Osteocyte (in vitro differentiated cells): ENCODE results near the gene U2AF2. TPM values are rescaled to one million over a fixed set of nuclear protein-coding genes. Genes with fewer than 3 reads are reported as not detected.

ENCODE experiments used
- DNase-seq: peaks from one replicate; pipeline ENCODE4 v3.0.0; 2021; ENCODE audit warnings: mixed read lengths; ENCODE audit not compliant: unreplicated experiment; ENCODE audit errors: extremely low spot score
- H3K27ac Mint-ChIP-seq: one replicate; pipeline ENCODE4 v1.8.0; 2021; ENCODE audit warnings: mild to moderate bottlenecking, mixed read lengths; ENCODE audit not compliant: unreplicated experiment
- H3K27me3 Mint-ChIP-seq: one replicate; pipeline ENCODE4 v1.8.0; 2021; ENCODE audit warnings: mixed read lengths; ENCODE audit not compliant: unreplicated experiment
- H3K36me3 Mint-ChIP-seq: one replicate; pipeline ENCODE4 v1.8.0; 2021; ENCODE audit warnings: mixed read lengths; ENCODE audit not compliant: unreplicated experiment
- H3K4me1 Mint-ChIP-seq: one replicate; pipeline ENCODE4 v1.8.0; 2021; ENCODE audit warnings: mixed read lengths; ENCODE audit not compliant: unreplicated experiment
- H3K4me3 Mint-ChIP-seq: one replicate; pipeline ENCODE4 v1.8.0; 2021; ENCODE audit warnings: mild to moderate bottlenecking, moderate library complexity, mixed read lengths; ENCODE audit not compliant: unreplicated experiment
- H3K9me3 Mint-ChIP-seq: one replicate; pipeline ENCODE4 v1.8.0; 2021; ENCODE audit warnings: mixed read lengths; ENCODE audit not compliant: unreplicated experiment
- total RNA-seq: library from RNA; stranded (reverse); gene quantifications from 2 replicates; pipeline ENCODE4 v1.2.1, GENCODE V29; 2021
- TF ChIP-seq, protein P1 (sequence below): fragments of 200-600 bp; sonication (generic); IDR thresholded peaks from 2 replicates; pipeline ENCODE4 v1.5.0; 2021; ENCODE audit warnings: antibody characterized with exemption, mild to moderate bottlenecking, moderate library complexity

Gene U2AF2
- total RNA-seq, 1 donor from 2014 or later, result 189 TPM

DNA sequence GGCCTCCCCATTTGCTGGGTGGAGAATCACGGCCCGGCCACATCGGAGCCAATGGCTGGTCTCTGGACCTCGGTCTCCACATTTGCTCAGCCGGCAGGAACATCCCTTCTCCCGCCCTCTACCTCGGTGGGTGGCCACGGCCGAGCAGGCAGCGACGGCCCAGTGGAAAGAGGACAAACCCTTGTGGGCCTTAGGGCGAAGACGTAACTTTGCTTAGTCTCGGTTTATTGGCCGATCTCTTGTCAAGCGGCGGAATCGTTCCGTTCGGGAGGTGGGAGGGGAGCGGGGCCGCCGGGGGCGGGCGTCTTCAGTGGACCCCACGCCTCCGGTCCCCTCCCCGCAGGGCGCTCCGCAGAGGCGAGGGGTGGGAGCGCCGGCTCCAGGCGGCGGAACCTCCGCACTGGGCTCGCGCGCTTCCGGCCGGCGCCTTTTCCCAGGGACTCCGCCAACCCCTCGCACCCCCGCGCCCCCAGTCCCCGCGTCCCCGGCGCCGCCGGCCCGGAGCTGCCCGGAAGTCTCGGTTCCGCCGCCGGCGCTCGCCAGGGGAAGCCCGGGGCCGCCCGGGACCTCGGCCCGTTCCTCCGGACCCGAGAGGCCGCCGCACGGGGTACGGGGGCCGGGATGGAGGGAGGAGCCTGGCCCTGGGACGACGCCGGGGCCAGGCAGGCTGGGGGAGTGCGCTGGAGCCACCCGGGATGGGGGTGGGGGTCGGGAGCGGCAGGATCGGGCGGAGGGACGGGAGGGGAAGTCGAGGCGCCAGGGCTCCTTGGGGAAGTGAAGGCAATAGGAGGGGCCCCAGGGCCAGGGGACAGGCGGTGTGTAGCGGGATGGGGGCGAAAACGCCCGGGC, 14.0 kb upstream of the U2AF2 start, which contains the start of gene ZNF580:
ZNF580 (plus strand) TSS at position 426 of the 849 bp plus-strand sequence. CDS start 1,507 bp downstream, outside the sequence.
- Mint-ChIP-seq H3K27me3 (no peaks in the 10 kb centered on the region), H3K4me1 (peaks cover 67% of the 10 kb centered on the region), H3K27ac (peak within 1 kb of the TSS; percentile 94), H3K36me3 (peaks cover 8% of the 10 kb centered on the region), H3K4me3 (peak within 1 kb of the TSS; percentile 91), H3K9me3 (no peaks in the 10 kb centered on the region)
- peak; percentile 92 for DNase-seq
- TF ChIP-seq, protein P1, sequence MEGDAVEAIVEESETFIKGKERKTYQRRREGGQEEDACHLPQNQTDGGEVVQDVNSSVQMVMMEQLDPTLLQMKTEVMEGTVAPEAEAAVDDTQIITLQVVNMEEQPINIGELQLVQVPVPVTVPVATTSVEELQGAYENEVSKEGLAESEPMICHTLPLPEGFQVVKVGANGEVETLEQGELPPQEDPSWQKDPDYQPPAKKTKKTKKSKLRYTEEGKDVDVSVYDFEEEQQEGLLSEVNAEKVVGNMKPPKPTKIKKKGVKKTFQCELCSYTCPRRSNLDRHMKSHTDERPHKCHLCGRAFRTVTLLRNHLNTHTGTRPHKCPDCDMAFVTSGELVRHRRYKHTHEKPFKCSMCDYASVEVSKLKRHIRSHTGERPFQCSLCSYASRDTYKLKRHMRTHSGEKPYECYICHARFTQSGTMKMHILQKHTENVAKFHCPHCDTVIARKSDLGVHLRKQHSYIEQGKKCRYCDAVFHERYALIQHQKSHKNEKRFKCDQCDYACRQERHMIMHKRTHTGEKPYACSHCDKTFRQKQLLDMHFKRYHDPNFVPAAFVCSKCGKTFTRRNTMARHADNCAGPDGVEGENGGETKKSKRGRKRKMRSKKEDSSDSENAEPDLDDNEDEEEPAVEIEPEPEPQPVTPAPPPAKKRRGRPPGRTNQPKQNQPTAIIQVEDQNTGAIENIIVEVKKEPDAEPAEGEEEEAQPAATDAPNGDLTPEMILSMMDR, result no peak

DNA sequence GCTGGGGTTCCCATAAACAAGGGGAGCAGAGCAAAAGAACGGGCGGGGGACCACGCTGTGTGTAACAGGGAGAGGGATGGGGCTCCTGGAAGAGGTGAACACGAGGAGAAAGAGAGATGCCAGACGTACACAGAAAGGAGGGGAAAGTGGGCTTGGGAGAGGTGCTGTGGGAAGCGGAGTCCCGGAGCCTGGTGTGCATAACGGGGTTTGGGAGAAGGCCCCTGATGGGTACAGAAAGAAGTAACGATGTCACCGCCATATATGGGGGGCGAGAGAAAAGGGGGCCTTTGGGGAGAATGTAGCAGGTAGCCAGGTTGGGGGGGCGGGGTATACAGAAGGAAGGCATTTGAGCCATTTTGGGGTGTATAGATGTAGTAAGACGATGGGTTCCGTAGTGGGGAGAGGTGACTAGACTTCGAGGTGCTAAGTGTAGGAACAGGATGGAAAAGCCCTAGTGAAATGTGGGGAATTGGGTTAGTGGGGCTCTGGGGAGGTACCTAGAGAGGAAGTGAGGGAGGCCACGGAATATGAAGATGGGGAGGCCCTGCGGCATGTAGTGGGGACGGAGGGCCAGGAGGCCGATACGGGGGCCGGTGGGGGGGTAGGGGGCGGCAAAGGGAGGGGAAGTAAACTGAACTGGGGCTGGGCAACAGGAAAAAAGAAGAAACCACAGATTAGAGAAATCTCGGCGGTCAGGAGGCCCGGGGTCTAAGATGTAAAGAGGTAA, 13.2 kb upstream of the U2AF2 start:
- peaks cover 59% of the 10 kb centered on the region for H3K4me1 Mint-ChIP-seq
- DNase-seq, result no peak
- peak overlapping the region; percentile 90 for H3K27ac Mint-ChIP-seq
- peak overlapping the region; percentile 91 for H3K4me3 Mint-ChIP-seq
- no peaks in the 10 kb centered on the region for H3K9me3 Mint-ChIP-seq
- H3K27me3 Mint-ChIP-seq, result no peaks in the 10 kb centered on the region
- TF ChIP-seq, protein P1, result no peak
- peaks cover 8% of the 10 kb centered on the region for H3K36me3 Mint-ChIP-seq

DNA sequence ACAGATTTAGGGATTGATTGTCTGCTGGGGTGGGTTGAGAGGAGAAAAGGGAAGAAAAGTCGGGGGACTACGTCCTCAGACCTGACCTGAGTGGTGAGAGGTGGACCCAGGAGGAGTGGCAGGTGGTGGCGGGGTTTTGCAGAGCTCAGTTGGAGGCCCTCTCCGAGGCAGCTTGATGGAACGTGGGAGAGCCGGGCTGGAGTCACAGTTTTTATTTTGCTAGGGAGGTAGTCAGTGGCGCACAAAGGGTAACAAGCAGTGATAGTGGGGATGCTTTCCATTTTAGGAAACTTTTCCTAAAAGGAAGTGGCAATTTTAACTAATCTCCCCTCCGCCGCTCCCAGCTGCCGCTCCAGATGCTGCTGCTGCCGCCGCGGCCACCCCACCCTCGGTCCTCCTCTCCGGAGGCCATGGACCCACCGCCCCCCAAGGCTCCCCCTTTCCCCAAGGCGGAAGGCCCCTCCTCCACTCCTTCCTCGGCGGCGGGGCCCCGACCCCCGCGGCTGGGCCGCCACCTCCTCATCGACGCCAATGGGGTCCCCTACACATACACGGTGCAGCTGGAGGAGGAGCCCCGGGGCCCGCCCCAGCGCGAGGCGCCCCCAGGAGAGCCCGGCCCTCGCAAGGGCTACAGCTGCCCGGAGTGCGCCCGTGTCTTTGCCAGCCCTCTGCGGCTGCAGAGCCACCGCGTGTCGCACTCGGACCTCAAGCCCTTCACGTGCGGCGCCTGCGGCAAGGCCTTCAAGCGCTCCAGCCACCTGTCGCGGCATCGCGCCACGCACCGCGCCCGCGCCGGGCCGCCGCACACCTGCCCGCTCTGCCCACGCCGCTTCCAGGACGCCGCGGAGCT, 12.5 kb upstream of the U2AF2 start:
- Mint-ChIP-seq H3K27ac (peak overlapping the region; percentile 96), H3K9me3 (no peaks in the 10 kb centered on the region), H3K4me1 (peaks cover 58% of the 10 kb centered on the region), H3K4me3 (peak overlapping the region; percentile 93), H3K27me3 (no peaks in the 10 kb centered on the region), H3K36me3 (peaks cover 10% of the 10 kb centered on the region)
- DNase-seq, result no peak
- TF ChIP-seq, protein P1, result no peak

DNA sequence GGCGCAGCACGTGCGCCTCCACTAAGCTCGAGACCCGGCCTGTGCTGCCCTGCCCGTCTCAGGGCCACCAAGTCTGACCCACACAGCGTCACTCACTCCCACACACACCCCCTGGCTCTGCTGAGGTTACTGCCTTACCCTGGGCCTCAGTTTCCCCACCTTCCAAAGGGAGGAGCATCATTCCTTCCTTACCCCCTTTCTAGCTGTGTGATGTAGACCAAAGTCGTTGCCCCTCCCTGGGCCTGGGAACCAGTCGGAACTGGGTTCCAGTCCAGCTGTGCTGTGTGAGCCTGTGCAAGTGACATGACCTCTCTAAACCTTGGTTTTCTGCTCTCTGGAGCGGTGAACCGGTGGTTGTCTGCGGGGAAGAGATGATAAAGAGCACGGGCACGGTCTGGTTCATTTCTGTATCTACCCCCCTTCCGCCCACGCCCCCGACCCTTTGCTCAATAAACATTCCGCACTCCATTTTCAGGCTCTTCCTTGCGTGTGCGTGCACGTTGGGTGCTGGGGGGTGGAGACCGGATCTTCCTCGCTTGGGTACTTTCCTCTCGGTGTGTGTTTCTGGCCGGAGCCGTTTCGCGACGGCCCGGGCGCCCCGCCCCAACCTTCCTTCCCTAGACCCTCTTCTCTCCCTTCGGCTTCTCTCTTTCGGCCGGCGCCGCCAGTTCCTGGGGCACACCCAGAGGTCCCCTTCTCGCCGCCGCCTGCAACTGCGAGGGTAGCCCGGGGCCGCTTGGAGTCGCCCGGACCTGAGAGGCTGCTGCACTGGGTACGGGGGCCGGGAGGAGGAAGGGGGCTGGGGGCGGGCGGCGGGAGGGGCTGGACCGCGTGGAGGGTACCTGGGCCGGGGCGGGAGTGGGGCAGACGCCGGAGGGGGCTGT, 11.6 kb upstream of the U2AF2 start, which contains the start of gene ZNF581:
ZNF581 (plus strand) TSS at position 647 of the 884 bp plus-strand sequence. CDS start 923 bp downstream, outside the sequence.
- Mint-ChIP-seq H3K27me3 (no peaks in the 10 kb centered on the region), H3K4me1 (peaks cover 56% of the 10 kb centered on the region), H3K36me3 (peaks cover 9% of the 10 kb centered on the region), H3K27ac (peak within 1 kb of the TSS; percentile 96), H3K4me3 (peak within 1 kb of the TSS; percentile 93), H3K9me3 (no peaks in the 10 kb centered on the region)
- TF ChIP-seq, protein P1, result no peak
- peak; percentile 90 for DNase-seq
